Cardiac fibroblast (primary cell): ENCODE measurements around the gene KIF15.

Experiments used
- DNase-seq, 2 donors: peaks; one replicate each; pipeline versions ENCODE4 v3.0.0 to v3.0.0-alpha.2; 2010; ENCODE audit warnings: low read depth in 2 of 2
- H3K4me3 ChIP-seq, 2 donors: replicated peaks in 1 of 2; 1 replicate in 1 of 2; 2 replicates in 1 of 2; pipeline ENCODE4 v1.5.1; 2011; ENCODE audit warnings: low read depth in 2 of 2, low read length in 2 of 2, mild to moderate bottlenecking in 2 of 2, moderate library complexity in 1 of 2
- TF ChIP-seq, protein P1 (sequence below): IDR thresholded peaks from one replicate; pipeline ENCODE4 v1.5.1; 2011; ENCODE audit warnings: low read depth, mild to moderate bottlenecking, low read length, inconsistent platforms

KIF15 gene

DNA sequence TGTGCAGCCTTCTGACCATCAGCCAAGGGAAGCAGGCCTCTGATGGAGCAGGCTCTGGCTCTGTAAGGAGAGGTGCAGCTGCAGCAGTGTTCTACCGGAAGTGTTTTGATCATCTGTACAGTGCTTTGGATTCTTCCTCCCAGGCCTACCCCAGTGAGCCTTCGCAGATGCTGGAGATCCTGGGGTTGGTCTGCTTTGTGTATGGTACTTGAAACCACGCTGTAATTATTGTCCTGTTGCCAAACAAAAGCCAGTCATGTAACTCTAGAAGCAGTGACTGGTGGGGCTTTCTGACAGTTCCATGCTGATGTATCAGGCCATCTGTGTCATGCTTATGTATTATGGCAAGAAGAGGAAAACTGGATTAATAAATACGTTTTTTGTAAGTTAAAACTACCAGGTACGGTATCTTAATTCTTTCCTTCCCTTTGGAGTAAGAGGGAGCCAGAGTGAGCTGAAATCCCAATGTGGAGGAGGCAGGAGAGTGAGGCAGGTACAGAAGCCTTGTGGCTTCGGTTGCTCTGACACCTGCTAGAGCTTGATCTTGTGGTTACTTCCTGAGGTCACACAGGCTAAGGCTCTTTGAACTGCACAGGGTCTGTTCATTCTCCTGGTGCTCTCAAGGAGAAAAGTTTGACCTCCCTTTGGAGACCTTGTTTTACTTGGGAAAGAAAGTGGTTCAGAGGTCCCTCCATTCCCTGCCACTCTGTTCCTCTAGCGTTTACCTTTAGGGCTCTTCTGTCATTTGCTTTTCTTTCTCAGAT is 103.9 kb downstream of the KIF15 start:
- DNase-seq, result no peak
- TF ChIP-seq, protein P1, sequence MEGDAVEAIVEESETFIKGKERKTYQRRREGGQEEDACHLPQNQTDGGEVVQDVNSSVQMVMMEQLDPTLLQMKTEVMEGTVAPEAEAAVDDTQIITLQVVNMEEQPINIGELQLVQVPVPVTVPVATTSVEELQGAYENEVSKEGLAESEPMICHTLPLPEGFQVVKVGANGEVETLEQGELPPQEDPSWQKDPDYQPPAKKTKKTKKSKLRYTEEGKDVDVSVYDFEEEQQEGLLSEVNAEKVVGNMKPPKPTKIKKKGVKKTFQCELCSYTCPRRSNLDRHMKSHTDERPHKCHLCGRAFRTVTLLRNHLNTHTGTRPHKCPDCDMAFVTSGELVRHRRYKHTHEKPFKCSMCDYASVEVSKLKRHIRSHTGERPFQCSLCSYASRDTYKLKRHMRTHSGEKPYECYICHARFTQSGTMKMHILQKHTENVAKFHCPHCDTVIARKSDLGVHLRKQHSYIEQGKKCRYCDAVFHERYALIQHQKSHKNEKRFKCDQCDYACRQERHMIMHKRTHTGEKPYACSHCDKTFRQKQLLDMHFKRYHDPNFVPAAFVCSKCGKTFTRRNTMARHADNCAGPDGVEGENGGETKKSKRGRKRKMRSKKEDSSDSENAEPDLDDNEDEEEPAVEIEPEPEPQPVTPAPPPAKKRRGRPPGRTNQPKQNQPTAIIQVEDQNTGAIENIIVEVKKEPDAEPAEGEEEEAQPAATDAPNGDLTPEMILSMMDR, result no peak
- no peak overlapping the region for H3K4me3 ChIP-seq

DNA sequence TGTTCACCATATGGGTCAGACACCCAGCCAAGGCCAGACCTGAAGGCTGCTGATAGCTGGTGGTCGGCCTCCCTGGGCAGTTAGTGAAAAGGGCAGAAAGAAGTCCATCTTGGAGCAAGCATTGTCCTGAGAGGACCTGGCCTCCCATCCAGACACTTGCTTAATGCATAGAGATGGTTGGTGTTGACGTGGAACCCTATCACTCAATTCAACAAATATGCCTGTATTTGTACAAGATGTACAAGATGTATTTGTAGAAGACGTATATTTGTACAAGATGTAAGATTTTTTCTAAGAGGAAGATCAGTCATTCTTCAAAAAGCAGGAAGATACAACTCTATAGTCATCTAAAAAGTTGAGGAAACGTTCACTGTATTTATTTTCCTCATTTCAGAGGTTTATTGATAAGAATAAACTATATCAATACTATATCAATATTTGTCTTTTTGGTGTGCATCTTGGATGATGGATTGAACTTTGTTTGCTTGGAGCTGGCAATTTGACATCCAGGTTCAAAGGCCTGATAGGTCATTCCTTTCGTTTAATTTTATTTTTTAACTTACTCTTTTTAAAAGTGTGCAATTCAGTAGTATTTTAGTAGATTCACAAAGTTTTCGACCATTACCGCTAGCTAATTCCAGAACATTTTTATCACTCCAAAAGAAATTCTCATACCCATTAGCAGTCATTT is 106.0 kb downstream of the KIF15 start:
- no peak overlapping the region for H3K4me3 ChIP-seq
- DNase-seq, result no peak
- TF ChIP-seq, protein P1, result no peak

DNA sequence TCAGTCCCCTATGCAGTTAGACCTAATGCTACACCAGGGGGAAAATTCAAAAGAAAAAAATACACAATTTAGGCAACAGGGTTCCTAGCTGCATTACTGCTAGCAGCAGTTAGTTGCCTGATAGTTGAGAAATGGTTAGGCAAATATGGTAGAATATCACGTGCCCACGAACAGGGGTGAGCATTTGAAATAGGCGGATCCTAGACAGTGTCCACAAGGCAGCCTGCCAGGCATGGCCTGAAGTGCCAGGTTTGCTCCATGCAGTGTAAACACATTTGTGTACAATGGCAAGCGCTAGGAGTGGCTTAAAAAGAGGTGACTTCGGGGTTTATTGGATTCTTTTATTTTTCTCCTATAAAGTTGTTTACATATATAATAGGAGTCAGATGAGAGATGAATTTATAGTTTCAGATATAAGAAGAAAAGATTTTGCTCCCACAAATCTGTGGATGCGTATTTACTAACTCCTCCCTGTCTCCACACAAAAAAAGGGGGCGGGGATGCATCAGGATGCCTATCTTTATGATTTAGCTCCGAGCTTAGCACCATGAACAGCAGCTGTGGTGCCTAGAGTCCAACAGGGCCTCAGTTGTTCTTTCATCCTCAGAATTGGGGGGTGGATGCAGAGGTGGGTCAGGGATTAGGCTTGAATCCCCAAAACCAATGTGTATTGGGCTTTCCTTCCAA is 108.9 kb downstream of the KIF15 start:
- no peak for DNase-seq
- no peak overlapping the region for H3K4me3 ChIP-seq
- TF ChIP-seq, protein P1, result no peak

DNA sequence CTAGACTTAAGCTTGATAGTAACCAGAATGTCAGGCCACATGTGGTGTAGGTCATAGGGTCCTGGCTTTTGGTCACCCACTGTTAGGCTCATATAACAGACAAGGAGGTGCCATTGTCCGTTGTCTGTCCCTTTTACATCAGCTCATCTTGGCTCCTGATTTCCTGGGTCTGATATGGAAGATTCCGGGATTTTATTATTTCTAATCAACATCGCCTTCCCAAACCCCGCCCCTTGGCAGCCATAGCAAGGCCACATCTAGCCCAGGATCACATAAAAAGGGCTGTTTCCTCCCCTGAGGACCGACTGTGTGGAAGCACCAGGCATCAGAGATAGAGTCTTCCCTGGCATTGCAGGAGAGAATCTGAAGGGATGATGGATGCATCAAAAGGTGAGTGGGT is 112.7 kb downstream of the KIF15 start, which contains the start of gene TGM4:
TSS of gene TGM4 (plus strand) at position 301 of the 400 bp plus-strand sequence. CDS start at position 372, 71 bp downstream.
- TF ChIP-seq, protein P1, result no peak
- DNase-seq, result no peak
- H3K4me3 ChIP-seq, result no peak within 1 kb of the TSS

DNA sequence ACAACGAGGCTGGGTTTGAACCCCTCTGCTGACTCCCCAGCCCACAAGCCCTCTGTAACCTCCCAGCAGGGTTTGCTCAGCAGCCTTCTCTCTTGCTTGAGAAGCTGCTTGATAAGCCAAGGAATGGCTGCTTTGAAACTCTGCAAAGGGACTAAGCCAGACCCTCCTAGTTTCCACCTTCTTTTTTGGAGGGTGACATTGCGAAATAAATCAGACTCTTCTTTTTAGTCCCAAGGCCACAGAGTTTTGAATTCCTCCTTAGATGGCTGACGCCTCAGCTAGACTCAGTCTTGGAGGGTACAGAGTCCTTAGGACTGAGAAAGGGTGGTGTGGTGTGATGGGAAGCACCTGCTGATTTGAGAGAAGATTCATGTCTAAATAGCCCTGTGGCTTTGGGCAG is 114.0 kb downstream of the KIF15 start:
- TF ChIP-seq, protein P1, result no peak
- no peak overlapping the region for H3K4me3 ChIP-seq

DNA sequence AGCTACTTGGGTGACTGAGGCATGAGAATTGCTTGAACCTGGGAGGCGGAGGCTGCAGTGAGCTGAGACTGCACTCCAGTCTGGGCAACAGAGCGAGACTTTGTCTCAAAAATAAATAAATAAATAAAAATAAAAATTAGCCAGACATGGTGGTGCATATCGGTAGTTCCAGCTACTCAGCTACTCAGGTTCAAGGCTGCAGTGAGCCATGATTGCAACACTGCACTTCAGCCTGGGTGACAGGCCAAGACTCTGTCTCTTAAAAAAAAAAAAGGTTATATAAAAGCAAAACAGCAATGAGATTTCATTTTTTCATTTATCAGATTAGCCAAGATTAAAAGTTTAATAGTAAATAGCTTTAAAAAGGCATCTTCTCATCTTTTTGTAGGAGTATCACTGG is 115.7 kb downstream of the KIF15 start:
- TF ChIP-seq, protein P1, result no peak
- no peak for DNase-seq
- H3K4me3 ChIP-seq, result no peak overlapping the region

More for the DNA sequence above, 114.0 kb downstream of the KIF15 start:
- DNase-seq, result no peak
